Measurements from ENCODE around the gene MBD3L1. TPM values are rescaled to one million over a fixed set of nuclear protein-coding genes. Genes with fewer than 3 reads are reported as not detected.

The MBD3L1 gene
- total and polyA plus RNA-seq, 4 donors, result not detected

DNA sequence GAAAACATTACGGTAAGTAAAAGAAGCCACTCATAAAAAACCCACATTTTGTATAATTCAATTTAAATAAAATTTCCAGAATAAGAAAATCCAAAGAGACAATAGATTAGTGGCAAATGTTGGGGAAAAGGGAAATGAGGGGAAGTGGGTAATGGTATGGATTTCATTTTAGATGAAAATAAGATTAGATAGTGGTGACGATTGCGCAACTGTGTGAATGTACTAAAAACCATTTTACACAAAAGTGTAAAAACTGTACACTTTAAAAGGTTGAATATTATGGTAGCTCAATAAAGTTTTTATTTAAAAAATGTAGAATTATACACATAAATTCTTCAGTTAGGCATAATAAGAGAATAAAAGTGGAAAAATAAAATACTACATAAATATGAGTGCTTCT is 3.7 kb downstream of the MBD3L1 start (continued):
- no peak for TF ChIP-seq SP1 (IDR thresholded peaks at IDR 0.05)

DNA sequence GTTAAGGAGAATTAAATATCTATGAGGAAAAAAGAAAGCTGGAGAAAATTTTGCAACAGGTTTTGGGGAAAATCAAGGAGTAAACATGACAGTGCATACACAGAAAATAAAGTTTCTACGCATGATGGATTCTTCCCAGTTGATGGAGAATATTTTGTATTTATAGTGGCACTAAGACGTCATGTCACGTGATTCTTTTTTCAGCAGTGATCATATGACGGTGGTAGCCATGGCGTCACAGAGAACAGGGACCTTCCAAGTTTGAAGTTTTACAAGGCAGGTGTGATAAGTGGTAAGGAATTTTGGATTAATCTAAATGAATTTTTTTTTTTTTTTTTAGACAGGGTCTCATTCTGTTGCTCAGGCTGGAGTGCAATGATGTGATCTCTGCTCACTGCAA is 8.5 kb downstream of the MBD3L1 start:
- no peak for DNase-seq (ENCODE audit: low spot score)
- Histone ChIP-seq H3K27me3 (ENCODE audit: control insufficient read depth in 4 of 4, insufficient read depth in 4 of 4, low read length in 3 of 4) (peaks cover 0 to 8% (median 0%) of the 10 kb centered on the region in 4 donors), H3K4me3 (ENCODE audit: low read depth in 1 of 3, low read length in 3 of 3) (no peak overlapping the region), H3K9me3 (ENCODE audit: control insufficient read depth in 4 of 4, low read length in 3 of 4) (peaks cover 0 to 2% (median 0%) of the 10 kb centered on the region in 4 donors), H3K27ac (ENCODE audit: low read depth in 1 of 2, low read length in 2 of 2) (no peak overlapping the region), H3K4me1 (ENCODE audit: control insufficient read depth in 4 of 4, insufficient read depth in 4 of 4, low read length in 3 of 4) (no peaks in the 10 kb centered on the region), H3K9ac (ENCODE audit: low read depth in 1 of 2, low read length in 2 of 2) (no peak overlapping the region), H3K36me3 (ENCODE audit: control insufficient read depth in 4 of 4, insufficient read depth in 3 of 4, low read depth in 1 of 4, low read length in 3 of 4) (no peaks in the 10 kb centered on the region)
- TF ChIP-seq RAD21 (IDR thresholded peaks at IDR 0.05) (no peak), FOXA1 (IDR thresholded peaks at IDR 0.05) (no peak), TAF1 (conservative IDR thresholded peaks at IDR 0.05) (no peak), EGR1 (IDR thresholded peaks at IDR 0.05; ENCODE audit: low read depth in 2 of 2) (no peak), HNF4A (conservative IDR thresholded peaks at IDR 0.05) (no peak), YY1 (IDR thresholded peaks at IDR 0.05) (no peak), SP1 (IDR thresholded peaks at IDR 0.05) (no peak), JUND (IDR thresholded peaks at IDR 0.05) (no peak), RXRA (IDR thresholded peaks at IDR 0.05) (no peak), NR2F2 (IDR thresholded peaks at IDR 0.05) (no peak)
- TF ChIP-seq, protein P1, sequence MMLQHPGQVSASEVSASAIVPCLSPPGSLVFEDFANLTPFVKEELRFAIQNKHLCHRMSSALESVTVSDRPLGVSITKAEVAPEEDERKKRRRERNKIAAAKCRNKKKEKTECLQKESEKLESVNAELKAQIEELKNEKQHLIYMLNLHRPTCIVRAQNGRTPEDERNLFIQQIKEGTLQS (IDR thresholded peaks at IDR 0.05), result no peak
- TF ChIP-seq, protein P2, sequence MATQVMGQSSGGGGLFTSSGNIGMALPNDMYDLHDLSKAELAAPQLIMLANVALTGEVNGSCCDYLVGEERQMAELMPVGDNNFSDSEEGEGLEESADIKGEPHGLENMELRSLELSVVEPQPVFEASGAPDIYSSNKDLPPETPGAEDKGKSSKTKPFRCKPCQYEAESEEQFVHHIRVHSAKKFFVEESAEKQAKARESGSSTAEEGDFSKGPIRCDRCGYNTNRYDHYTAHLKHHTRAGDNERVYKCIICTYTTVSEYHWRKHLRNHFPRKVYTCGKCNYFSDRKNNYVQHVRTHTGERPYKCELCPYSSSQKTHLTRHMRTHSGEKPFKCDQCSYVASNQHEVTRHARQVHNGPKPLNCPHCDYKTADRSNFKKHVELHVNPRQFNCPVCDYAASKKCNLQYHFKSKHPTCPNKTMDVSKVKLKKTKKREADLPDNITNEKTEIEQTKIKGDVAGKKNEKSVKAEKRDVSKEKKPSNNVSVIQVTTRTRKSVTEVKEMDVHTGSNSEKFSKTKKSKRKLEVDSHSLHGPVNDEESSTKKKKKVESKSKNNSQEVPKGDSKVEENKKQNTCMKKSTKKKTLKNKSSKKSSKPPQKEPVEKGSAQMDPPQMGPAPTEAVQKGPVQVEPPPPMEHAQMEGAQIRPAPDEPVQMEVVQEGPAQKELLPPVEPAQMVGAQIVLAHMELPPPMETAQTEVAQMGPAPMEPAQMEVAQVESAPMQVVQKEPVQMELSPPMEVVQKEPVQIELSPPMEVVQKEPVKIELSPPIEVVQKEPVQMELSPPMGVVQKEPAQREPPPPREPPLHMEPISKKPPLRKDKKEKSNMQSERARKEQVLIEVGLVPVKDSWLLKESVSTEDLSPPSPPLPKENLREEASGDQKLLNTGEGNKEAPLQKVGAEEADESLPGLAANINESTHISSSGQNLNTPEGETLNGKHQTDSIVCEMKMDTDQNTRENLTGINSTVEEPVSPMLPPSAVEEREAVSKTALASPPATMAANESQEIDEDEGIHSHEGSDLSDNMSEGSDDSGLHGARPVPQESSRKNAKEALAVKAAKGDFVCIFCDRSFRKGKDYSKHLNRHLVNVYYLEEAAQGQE (IDR thresholded peaks at IDR 0.05), result no peak
- TF ChIP-seq, protein P3, sequence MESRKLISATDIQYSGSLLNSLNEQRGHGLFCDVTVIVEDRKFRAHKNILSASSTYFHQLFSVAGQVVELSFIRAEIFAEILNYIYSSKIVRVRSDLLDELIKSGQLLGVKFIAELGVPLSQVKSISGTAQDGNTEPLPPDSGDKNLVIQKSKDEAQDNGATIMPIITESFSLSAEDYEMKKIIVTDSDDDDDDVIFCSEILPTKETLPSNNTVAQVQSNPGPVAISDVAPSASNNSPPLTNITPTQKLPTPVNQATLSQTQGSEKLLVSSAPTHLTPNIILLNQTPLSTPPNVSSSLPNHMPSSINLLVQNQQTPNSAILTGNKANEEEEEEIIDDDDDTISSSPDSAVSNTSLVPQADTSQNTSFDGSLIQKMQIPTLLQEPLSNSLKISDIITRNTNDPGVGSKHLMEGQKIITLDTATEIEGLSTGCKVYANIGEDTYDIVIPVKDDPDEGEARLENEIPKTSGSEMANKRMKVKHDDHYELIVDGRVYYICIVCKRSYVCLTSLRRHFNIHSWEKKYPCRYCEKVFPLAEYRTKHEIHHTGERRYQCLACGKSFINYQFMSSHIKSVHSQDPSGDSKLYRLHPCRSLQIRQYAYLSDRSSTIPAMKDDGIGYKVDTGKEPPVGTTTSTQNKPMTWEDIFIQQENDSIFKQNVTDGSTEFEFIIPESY (IDR thresholded peaks at IDR 0.05), result no peak
- WGBS, result 83% methylated on average over 5 of the region's 5 CpGs

DNA sequence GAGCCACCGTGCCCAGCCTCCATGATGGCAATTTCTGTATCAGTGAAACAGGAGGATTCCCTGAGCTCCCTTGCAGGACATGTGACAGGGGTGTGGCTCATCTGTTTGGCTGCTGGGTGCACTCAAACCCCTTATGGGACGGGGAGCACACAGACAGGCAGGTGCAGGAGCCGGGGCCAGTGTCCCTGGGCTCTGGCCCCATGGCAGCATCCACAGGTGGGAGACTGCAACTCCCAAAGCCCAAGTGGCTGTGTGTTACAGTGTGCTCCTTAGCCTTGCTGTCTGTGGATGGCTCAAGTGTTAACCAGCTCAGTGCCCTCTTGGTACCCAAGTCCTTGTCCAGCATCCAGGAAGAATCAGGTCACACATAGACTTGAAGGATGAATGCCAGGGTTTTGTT is 14.6 kb downstream of the MBD3L1 start:
- Histone ChIP-seq H3K9me3 (ENCODE audit: control insufficient read depth in 4 of 4, low read length in 3 of 4) (peaks cover 0 to 19% (median 6%) of the 10 kb centered on the region in 4 donors), H3K27ac (ENCODE audit: low read depth in 1 of 2, low read length in 2 of 2) (no peak overlapping the region), H3K4me3 (ENCODE audit: low read depth in 1 of 3, low read length in 3 of 3) (no peak overlapping the region), H3K4me1 (ENCODE audit: control insufficient read depth in 4 of 4, insufficient read depth in 4 of 4, low read length in 3 of 4) (no peaks in the 10 kb centered on the region), H3K9ac (ENCODE audit: low read depth in 1 of 2, low read length in 2 of 2) (no peak overlapping the region), H3K36me3 (ENCODE audit: control insufficient read depth in 4 of 4, insufficient read depth in 3 of 4, low read depth in 1 of 4, low read length in 3 of 4) (no peaks in the 10 kb centered on the region), H3K27me3 (ENCODE audit: control insufficient read depth in 4 of 4, insufficient read depth in 4 of 4, low read length in 3 of 4) (peaks cover 0 to 5% (median 0%) of the 10 kb centered on the region in 4 donors)
- TF ChIP-seq EGR1 (IDR thresholded peaks at IDR 0.05; ENCODE audit: low read depth in 2 of 2) (no peak), RAD21 (IDR thresholded peaks at IDR 0.05) (no peak), SP1 (IDR thresholded peaks at IDR 0.05) (no peak), TAF1 (conservative IDR thresholded peaks at IDR 0.05) (no peak)
- TF ChIP-seq, protein P2 (IDR thresholded peaks at IDR 0.05), result no peak
- TF ChIP-seq, protein P1 (IDR thresholded peaks at IDR 0.05), result no peak
- TF ChIP-seq, protein P4, sequence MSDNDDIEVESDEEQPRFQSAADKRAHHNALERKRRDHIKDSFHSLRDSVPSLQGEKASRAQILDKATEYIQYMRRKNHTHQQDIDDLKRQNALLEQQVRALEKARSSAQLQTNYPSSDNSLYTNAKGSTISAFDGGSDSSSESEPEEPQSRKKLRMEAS (IDR thresholded peaks at IDR 0.05), result no peak
- DNase-seq (ENCODE audit: low spot score), result no peak
- WGBS, result 71% methylated on average over 3 of the region's 3 CpGs

Measured in liver (tissue), 9 donors.